Airway epithelial cell (primary cell): ENCODE results near the gene OXTR. TPM values are rescaled to one million over a fixed set of nuclear protein-coding genes. Genes with fewer than 3 reads are reported as not detected.

Experiments
- total RNA-seq: library from RNA; depleted of rRNA; stranded (reverse); fragments of >200 nt; gene quantifications from 2 replicates; pipeline ENCODE4 v1.2.3, GENCODE V29; 2015

The OXTR gene
- total RNA-seq, result 0.63 and 0.65 TPM in 2 replicates

GRCh38 chr3:8769088-8769822 lies at the start of gene OXTR:
TSS of gene OXTR (minus strand) at chr3:8769613. CDS start at chr3:8768187, 1,426 bp downstream.

GRCh38 chr3:8733332-8734094 lies 35.9 kb downstream of the OXTR start, which contains the start of gene CAV3:
TSS of gene CAV3 (plus strand) at chr3:8733802. CDS start at chr3:8733877, 75 bp downstream.

Other genes with a start within 250 kb of the OXTR start
- 0.09 and 0.35 TPM in 2 replicates for gene SSUH2, start 124.8 kb downstream of the OXTR start, total RNA-seq
- not detected in 2 replicates for gene CAV3, start 35.8 kb downstream of the OXTR start, total RNA-seq
- 9.8 and 20.0 TPM in 2 replicates for gene RAD18, start 193.9 kb upstream of the OXTR start, total RNA-seq